A549 (cell line): ENCODE data around the gene TMED6.

ENCODE experiments used
- POLR2A ChIP-seq: IDR thresholded peaks from 2 replicates; pipeline ENCODE4 v1.6.1; 2012; ENCODE audit warnings: mild to moderate bottlenecking, low read length
- SREBF2 ChIP-seq: fragments of 450-650 bp; IDR thresholded peaks from 2 replicates; pipeline ENCODE4 v1.6.1; 2014; ENCODE audit warnings: mild to moderate bottlenecking, moderate library complexity
- TF ChIP-seq, protein P1 (sequence below): IDR thresholded peaks from 2 replicates; pipeline ENCODE4 v1.6.1; 2012; ENCODE audit warnings: low read depth, borderline replicate concordance
- TF ChIP-seq, protein P2 (sequence below): fragments of 150-350 bp; IDR thresholded peaks from 2 replicates; pipeline ENCODE4 v1.6.1; 2014; ENCODE audit warnings: low read depth, mild to moderate bottlenecking, low read length

DNA sequence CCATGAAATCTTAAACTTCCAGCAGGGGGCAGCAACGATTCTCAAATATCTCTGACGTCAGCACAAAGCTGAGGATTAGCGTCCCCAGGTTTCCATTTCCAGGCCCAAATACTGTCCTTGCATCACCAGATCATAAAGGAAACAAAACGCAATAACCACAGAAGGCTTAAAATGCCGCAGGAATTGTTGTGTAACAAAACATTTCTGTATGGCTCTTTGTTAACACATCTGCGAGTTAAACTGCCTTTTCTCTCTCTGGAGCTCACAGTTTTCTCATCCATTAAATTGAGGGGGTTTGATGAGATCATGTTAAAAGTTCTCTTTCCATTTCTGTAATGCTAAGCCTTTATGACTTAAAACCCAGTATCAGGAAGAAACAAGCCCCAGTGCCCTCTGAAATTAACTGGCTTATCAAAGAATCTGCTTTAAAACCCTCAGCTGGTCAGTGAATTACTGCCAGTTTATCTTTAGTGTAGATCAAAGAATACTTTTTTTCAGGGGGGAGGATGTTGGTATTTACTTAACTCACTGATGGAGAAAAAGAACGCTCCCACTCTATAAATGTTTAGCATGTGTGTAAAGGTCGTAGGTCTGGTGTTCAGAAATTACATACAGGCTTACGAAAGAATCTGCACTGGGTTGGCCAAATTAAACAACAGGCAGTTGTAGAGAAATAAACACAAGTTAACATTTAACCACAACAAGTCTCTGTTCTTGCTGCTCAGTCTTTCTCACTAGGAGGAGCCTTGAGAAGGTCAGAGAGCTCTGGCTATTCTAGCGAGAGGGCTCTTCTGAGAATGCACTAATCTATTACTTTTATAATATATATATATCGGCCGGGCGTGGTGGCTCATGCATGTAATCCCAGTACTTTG lies 44.8 kb upstream of the TMED6 start:
- TF ChIP-seq, protein P1, sequence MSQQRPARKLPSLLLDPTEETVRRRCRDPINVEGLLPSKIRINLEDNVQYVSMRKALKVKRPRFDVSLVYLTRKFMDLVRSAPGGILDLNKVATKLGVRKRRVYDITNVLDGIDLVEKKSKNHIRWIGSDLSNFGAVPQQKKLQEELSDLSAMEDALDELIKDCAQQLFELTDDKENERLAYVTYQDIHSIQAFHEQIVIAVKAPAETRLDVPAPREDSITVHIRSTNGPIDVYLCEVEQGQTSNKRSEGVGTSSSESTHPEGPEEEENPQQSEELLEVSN: no peak
- TF ChIP-seq SREBF2 (no peak), POLR2A (no peak)
- TF ChIP-seq, protein P2, sequence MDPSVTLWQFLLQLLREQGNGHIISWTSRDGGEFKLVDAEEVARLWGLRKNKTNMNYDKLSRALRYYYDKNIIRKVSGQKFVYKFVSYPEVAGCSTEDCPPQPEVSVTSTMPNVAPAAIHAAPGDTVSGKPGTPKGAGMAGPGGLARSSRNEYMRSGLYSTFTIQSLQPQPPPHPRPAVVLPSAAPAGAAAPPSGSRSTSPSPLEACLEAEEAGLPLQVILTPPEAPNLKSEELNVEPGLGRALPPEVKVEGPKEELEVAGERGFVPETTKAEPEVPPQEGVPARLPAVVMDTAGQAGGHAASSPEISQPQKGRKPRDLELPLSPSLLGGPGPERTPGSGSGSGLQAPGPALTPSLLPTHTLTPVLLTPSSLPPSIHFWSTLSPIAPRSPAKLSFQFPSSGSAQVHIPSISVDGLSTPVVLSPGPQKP: no peak
